ENCODE results near the gene FCHSD2.

DNA sequence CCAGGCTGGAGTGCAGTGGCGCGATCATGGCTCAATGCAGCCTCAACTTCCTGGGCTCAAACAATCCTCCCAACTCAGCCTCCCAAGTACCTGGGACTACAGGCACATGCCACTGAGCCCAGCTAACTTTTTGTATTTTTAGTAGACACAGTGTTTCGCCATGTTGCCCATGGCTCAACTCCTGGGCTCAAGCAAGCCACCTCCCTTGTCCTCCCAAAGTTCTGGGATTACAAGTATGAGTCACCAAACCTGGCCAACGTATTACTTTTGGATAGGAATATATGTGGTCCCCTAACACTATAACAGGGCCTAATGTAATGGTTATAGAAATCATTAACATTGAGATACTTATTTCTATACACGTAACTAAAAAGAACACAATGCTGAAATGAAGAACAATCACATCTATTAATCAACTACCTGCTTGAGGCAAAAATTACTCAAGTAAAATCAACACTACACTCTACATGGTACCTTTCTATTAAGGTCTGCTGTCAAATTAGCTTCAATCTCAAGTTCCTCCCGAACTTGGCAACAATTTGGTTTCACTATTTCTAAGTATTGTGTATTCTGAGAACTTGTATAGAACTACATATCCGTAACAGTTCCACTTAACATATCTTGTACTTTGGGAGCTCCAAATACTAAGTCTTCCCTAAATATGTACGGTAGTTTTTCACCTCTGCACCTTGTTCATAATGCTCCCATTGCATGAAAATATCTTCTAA is 124.9 kb downstream of the FCHSD2 start:
- TF ChIP-seq TAF1 (IDR thresholded peaks at IDR 0.05; ENCODE audit: borderline replicate concordance, insufficient read depth, low read length), result no peak
- no peak for TF ChIP-seq POLR2AphosphoS5 (IDR thresholded peaks at IDR 0.05; ENCODE audit: low read depth, low read length)
- TF ChIP-seq, protein P1, sequence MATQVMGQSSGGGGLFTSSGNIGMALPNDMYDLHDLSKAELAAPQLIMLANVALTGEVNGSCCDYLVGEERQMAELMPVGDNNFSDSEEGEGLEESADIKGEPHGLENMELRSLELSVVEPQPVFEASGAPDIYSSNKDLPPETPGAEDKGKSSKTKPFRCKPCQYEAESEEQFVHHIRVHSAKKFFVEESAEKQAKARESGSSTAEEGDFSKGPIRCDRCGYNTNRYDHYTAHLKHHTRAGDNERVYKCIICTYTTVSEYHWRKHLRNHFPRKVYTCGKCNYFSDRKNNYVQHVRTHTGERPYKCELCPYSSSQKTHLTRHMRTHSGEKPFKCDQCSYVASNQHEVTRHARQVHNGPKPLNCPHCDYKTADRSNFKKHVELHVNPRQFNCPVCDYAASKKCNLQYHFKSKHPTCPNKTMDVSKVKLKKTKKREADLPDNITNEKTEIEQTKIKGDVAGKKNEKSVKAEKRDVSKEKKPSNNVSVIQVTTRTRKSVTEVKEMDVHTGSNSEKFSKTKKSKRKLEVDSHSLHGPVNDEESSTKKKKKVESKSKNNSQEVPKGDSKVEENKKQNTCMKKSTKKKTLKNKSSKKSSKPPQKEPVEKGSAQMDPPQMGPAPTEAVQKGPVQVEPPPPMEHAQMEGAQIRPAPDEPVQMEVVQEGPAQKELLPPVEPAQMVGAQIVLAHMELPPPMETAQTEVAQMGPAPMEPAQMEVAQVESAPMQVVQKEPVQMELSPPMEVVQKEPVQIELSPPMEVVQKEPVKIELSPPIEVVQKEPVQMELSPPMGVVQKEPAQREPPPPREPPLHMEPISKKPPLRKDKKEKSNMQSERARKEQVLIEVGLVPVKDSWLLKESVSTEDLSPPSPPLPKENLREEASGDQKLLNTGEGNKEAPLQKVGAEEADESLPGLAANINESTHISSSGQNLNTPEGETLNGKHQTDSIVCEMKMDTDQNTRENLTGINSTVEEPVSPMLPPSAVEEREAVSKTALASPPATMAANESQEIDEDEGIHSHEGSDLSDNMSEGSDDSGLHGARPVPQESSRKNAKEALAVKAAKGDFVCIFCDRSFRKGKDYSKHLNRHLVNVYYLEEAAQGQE (IDR thresholded peaks at IDR 0.05; ENCODE audit: insufficient read depth in 1 of 2, low read depth in 2 of 2, low read length in 2 of 2), result no peak
- TF ChIP-seq FOXP2 (optimal IDR thresholded peaks at IDR 0.05; ENCODE audit: borderline replicate concordance, extremely low read depth, extremely low read length, insufficient read depth), result no peak

All from PFSK-1 (cell line).